ENCODE measurements around the gene ADGRV1. TPM values are rescaled to one million over a fixed set of nuclear protein-coding genes. Genes with fewer than 3 reads are reported as not detected.
"Not testable (repeated sequence)": the region's sequence is repeated elsewhere in the genome, so short reads cannot be mapped to it uniquely, and the experiment has no call there.

Gene ADGRV1
- total RNA-seq, 1 experiment from 2014 or later: not detected

DNA sequence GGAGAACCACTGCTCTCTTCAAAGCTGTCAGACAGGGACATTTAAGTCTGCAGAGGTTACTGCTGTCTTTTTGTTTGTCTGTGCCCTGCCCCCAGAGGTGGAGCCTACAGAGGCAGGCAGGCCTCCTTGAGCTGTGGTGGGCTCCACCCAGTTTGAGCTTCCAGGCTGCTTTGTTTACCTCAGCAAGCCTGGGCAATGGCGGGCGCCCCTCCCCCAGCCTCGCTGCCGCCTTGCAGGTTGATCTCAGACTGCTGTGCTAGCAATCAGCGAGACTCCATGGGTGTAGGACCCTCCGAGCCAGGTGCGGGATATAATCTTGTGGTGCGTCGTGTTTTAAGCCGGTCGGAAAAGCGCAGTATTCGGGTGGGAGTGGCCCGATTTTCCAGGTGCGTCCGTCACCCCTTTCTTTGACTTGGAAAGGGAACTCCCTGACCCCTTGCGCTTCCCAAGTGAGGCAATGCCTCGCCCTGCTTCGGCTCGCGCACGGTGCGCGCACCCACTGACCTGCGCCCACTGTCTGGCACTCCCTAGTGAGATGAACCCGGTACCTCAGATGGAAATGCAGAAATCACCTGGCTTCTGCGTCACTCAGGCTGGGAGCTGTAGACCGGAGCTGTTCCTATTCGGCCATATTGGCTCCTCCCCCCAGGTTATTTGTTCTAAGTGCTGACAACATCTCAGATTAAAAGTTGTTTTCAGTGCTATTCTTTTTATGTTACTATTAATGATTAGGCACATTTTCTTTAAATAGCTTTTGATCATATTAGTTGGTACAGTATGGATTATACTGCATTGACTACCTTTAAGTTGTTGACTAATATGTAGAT lies 370.6 kb downstream of the ADGRV1 start:
- BruUV-seq (replicated peaks); H3K36me3 Mint-ChIP-seq (ENCODE audit: insufficient read depth, unreplicated experiment); POLR2A ChIA-PET; DNase-seq (ENCODE audit: unreplicated experiment); intact Hi-C loops (cut with micrococcal nuclease); H3K4me3 Mint-ChIP-seq (ENCODE audit: unreplicated experiment); H3K9me3 Mint-ChIP-seq (ENCODE audit: unreplicated experiment); H3K27me3 Mint-ChIP-seq (ENCODE audit: insufficient read depth, unreplicated experiment); H3K27ac Mint-ChIP-seq (ENCODE audit: low read depth, unreplicated experiment): not testable (repeated sequence)
- CTCF ChIA-PET: interaction anchor here (0.8 kb wide), 1 partner anchor 14 kb away, joined by 3 read pairs; no protein-coding TSS in a partner anchor
- H3K4me1 Mint-ChIP-seq (ENCODE audit: insufficient read depth, unreplicated experiment): peaks cover 11% of the 10 kb centered on the region

DNA sequence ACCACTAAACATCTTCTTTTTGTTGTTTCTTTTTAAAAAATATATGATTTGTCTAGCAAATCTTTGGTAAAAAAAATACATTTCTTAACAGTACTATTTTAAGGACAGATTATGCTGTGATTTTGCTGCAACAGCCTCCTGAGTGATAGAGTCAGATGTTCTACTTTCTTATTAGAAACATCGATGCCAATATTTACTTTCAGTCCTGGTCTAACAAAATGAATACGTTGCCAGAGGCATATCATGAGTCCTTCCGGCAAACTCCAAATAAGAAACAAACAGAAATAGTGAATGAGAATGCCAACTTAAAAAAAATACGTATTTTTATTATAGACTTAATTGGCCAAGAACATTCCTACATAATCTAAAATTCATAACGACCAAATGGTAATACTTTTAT lies 371.5 kb downstream of the ADGRV1 start:
- CTCF ChIA-PET: interaction anchor here (0.8 kb wide), 1 partner anchor 14 kb away, joined by 3 read pairs; no protein-coding TSS in a partner anchor
- no TSS peak for BruUV-seq (replicated peaks)
- DNase-seq (ENCODE audit: unreplicated experiment): no peak
- intact Hi-C loops (cut with micrococcal nuclease): no loop called here
- POLR2A ChIA-PET: no interaction called here
- Mint-ChIP-seq H3K9me3 (ENCODE audit: unreplicated experiment) (no peaks in the 10 kb centered on the region), H3K27me3 (ENCODE audit: insufficient read depth, unreplicated experiment) (no peaks in the 10 kb centered on the region), H3K4me1 (ENCODE audit: insufficient read depth, unreplicated experiment) (peaks cover 11% of the 10 kb centered on the region), H3K27ac (ENCODE audit: low read depth, unreplicated experiment) (no peak overlapping the region), H3K36me3 (ENCODE audit: insufficient read depth, unreplicated experiment) (peaks cover 6% of the 10 kb centered on the region), H3K4me3 (ENCODE audit: unreplicated experiment) (no peak overlapping the region)
- TF ChIP-seq, protein P1, sequence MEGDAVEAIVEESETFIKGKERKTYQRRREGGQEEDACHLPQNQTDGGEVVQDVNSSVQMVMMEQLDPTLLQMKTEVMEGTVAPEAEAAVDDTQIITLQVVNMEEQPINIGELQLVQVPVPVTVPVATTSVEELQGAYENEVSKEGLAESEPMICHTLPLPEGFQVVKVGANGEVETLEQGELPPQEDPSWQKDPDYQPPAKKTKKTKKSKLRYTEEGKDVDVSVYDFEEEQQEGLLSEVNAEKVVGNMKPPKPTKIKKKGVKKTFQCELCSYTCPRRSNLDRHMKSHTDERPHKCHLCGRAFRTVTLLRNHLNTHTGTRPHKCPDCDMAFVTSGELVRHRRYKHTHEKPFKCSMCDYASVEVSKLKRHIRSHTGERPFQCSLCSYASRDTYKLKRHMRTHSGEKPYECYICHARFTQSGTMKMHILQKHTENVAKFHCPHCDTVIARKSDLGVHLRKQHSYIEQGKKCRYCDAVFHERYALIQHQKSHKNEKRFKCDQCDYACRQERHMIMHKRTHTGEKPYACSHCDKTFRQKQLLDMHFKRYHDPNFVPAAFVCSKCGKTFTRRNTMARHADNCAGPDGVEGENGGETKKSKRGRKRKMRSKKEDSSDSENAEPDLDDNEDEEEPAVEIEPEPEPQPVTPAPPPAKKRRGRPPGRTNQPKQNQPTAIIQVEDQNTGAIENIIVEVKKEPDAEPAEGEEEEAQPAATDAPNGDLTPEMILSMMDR (IDR thresholded peaks at IDR 0.05; ENCODE audit: unreplicated experiment): no peak

DNA sequence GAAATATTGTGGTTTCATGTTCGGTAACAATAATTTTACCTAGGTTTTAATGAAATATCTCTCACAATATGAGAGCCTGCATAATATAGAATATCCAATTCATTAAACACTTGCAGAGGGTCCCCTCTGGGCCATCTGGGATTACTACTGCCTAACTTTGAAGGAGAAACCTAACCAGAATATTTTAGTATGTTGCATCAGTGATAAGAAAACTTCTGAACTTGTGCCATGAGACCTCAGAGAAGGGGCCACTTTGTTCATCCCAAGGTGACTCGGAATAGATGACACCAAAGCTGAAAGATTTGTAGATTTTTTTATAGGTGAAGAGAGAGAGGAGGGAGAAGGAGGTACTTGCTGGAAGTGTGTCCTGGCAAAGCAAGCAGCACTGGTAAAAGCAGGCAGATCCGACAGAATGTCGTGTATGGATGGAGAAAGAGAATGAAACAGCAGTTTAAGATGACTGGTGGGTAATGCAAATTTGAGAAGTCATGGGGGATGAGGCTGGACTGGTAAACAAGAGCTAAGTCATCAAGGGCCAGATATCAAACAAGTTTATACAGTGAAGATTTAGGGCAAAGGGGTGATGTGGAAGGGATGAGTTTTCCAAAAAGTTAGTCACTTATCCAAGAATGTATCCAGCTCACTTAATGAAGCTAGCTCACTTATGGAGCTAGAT lies 372.3 kb downstream of the ADGRV1 start:
- no peak overlapping the region for H3K27ac Mint-ChIP-seq (ENCODE audit: low read depth, unreplicated experiment)
- DNase-seq (ENCODE audit: unreplicated experiment): no peak
- intact Hi-C loops (cut with micrococcal nuclease): no loop called here
- no peak overlapping the region for H3K4me3 Mint-ChIP-seq (ENCODE audit: unreplicated experiment)
- ChIA-PET CTCF (interaction anchor here (1.2 to 5.5 kb wide), 19 partner anchors 11 to 454 kb away, joined by 4 to 96 read pairs (median 11); partner anchors contain the start of gene ARRDC3), POLR2A (interaction anchor here (0.7 to 5.1 kb wide), 7 partner anchors 9 to 453 kb away, joined by 3 to 64 read pairs (median 6); partner anchors contain the start of gene ARRDC3)
- H3K36me3 Mint-ChIP-seq (ENCODE audit: insufficient read depth, unreplicated experiment): peaks cover 6% of the 10 kb centered on the region
- BruUV-seq (replicated peaks): no TSS peak
- H3K27me3 Mint-ChIP-seq (ENCODE audit: insufficient read depth, unreplicated experiment): no peaks in the 10 kb centered on the region
- TF ChIP-seq, protein P1 (IDR thresholded peaks at IDR 0.05; ENCODE audit: unreplicated experiment): no peak
- H3K9me3 Mint-ChIP-seq (ENCODE audit: unreplicated experiment): no peaks in the 10 kb centered on the region
- H3K4me1 Mint-ChIP-seq (ENCODE audit: insufficient read depth, unreplicated experiment): peaks cover 11% of the 10 kb centered on the region

DNA sequence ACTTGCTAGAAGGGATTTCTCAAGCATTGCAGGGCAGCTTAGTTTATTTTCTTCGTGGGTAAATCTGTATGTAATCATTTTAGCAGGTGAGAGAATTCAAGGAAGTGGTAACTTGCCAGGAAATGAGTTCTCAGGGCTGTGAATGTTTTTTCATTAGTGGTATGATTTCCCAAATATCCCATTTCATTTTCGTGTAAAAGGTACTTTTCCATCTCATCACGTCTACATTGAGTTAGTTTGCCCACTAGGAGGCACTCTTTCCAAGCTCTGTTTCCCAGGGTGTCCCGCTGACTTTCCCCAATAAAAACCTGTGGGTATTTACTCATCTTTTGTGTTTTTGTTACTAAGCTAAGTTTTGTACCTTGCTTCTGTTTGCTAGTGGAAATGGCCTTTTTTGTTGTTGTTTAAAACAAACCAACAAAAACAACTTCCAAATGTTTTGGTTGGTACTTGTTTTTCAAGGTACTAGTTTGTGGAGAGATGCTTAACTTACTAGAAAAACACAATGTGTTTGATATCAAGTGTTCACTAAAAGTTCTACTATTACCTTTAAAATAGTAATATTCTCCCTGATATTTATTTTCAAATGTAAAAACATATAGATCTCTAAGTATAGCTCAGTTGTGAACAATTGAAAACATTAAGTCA lies 373.6 kb downstream of the ADGRV1 start:
- Mint-ChIP-seq H3K4me3 (ENCODE audit: unreplicated experiment) (no peak overlapping the region), H3K27ac (ENCODE audit: low read depth, unreplicated experiment) (no peak overlapping the region), H3K9me3 (ENCODE audit: unreplicated experiment) (no peaks in the 10 kb centered on the region), H3K27me3 (ENCODE audit: insufficient read depth, unreplicated experiment) (no peaks in the 10 kb centered on the region), H3K36me3 (ENCODE audit: insufficient read depth, unreplicated experiment) (peaks cover 6% of the 10 kb centered on the region), H3K4me1 (ENCODE audit: insufficient read depth, unreplicated experiment) (peaks cover 11% of the 10 kb centered on the region)
- BruUV-seq (replicated peaks): no TSS peak
- POLR2A ChIA-PET: interaction anchor here (0.6 to 5.1 kb wide), 22 partner anchors 21 to 487 kb away, joined by 3 to 64 read pairs (median 4); partner anchors contain the start of gene ARRDC3
- intact Hi-C loops (cut with micrococcal nuclease): loop anchor here (1.0 to 2.0 kb wide), 5 partner anchors 65 to 487 kb away; no protein-coding TSS in a partner anchor
- TF ChIP-seq, protein P1 (IDR thresholded peaks at IDR 0.05; ENCODE audit: unreplicated experiment): peak; percentile 73
- CTCF ChIA-PET: interaction anchor here (0.6 to 5.5 kb wide), 74 partner anchors 9 to 491 kb away, joined by 3 to 96 read pairs (median 4); partner anchors contain the start of gene ARRDC3
- DNase-seq (ENCODE audit: unreplicated experiment): peak; percentile 77
